Effector memory CD4-positive, alpha-beta T cell (primary cell): Measurements from ENCODE around the gene PCDH7.
A peak's percentile ranks its signal among the peaks of the same experiment; 100 is the strongest.

Experiments
- DNase-seq, 3 donors: peaks; one replicate each; pipeline ENCODE4 v3.0.0-alpha.2; 2020
- H3K27ac ChIP-seq: 2 replicates; pipeline ENCODE4 v1.7.0; 2013; ENCODE audit warnings: mild to moderate bottlenecking, low read length, moderate library complexity; ENCODE audit not compliant: insufficient read depth, poor library complexity, severe bottlenecking
- H3K27me3 ChIP-seq: replicated peaks from 2 replicates; pipeline ENCODE4 v1.7.0; 2013; ENCODE audit warnings: mild to moderate bottlenecking, low read length; ENCODE audit not compliant: insufficient read depth, control insufficient read depth, poor library complexity, severe bottlenecking
- H3K36me3 ChIP-seq: 2 replicates; pipeline ENCODE4 v1.7.0; 2013; ENCODE audit warnings: mild to moderate bottlenecking, low read length, moderate library complexity; ENCODE audit not compliant: control insufficient read depth, insufficient read depth
- H3K4me1 ChIP-seq: 2 replicates; pipeline ENCODE4 v1.7.0; 2013; ENCODE audit warnings: low read length, mild to moderate bottlenecking; ENCODE audit not compliant: control insufficient read depth, insufficient read depth, poor library complexity, severe bottlenecking
- H3K4me3 ChIP-seq: 2 replicates; pipeline ENCODE4 v1.7.0; 2013; ENCODE audit warnings: low read length, low read depth, mild to moderate bottlenecking; ENCODE audit not compliant: insufficient read depth, poor library complexity, severe bottlenecking
- H3K9me3 ChIP-seq: 2 replicates; pipeline ENCODE4 v1.7.0; 2013; ENCODE audit warnings: mild to moderate bottlenecking, low read length, moderate library complexity; ENCODE audit not compliant: control insufficient read depth

The PCDH7 gene

DNA sequence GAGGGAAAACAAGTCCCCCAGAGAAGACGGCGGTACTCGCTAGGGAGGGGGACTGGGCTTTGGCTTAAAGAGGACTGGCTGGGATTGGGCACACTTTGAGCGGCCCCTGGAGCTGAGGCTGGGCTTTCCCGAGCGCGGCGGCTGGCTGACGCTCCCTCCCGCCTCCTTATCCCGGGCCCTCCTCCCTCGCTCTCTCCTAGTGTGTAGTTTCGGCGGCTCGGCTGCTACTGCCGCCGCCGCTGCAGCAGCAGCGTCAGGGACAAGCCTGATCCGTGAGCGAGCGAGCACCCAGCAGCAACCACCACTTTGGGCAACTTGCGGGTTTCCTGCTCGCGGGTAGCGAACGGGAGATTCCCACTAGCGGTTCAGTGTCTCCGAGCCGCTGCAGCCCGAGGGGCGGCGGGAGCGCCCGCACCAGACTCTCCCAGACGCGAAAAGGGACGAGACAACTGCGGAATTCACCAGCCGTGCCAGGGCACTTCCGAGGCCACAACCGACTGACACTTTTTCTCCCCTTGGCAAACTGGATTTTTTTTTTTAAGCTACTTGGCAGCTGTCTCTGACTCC, 632 bp upstream of the PCDH7 start:
- Histone ChIP-seq H3K27me3 (peaks cover 16% of the 10 kb centered on the region), H3K9me3 (no peaks in the 10 kb centered on the region), H3K4me3 (no peak overlapping the region), H3K27ac (no peak overlapping the region), H3K4me1 (peaks cover 3% of the 10 kb centered on the region), H3K36me3 (no peaks in the 10 kb centered on the region)
- DNase-seq, result no peak

DNA sequence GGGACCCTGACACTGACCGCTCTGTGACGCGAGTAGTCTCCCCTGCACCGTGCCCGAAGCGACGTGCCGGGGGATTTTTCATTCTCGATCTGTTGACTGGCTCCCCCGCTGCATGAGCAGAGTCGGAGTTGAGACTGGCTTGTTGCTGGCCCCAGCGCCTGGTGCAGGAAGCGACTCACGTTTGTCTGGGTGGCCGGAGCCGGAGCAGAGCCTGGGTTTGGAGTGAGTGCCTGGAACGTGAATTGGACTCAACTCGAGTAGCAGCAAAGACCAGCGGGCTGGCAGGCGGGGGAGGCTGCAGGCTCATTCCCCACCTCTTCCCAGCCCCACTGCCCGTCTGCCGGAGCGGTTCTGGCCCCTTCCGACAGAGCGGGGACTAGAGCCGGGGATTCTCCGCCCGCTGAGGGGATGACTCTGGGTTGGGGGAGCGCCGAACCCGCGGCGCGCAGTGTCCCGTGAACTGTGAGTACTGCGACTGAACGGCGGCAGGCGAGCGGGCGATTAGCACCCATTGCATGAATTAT, 554 bp downstream of the PCDH7 start:
- no peak overlapping the region for H3K4me3 ChIP-seq
- peaks cover 16% of the 10 kb centered on the region for H3K27me3 ChIP-seq
- H3K36me3 ChIP-seq, result no peaks in the 10 kb centered on the region
- peaks cover 3% of the 10 kb centered on the region for H3K4me1 ChIP-seq
- no peak overlapping the region for H3K27ac ChIP-seq
- no peaks in the 10 kb centered on the region for H3K9me3 ChIP-seq
- no peak for DNase-seq

GRCh38 chr4:30721185-30722091, 1.3 kb downstream of the PCDH7 start:
- peaks cover 16% of the 10 kb centered on the region for H3K27me3 ChIP-seq

DNA sequence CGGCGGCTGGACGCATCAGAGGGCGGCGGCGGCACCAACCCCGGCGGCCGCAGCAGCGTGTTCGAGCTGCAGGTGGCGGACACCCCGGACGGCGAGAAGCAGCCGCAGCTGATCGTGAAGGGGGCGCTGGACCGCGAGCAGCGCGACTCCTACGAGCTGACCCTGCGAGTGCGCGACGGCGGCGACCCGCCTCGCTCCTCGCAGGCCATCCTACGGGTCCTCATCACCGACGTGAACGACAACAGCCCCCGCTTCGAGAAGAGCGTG, 1.9 kb downstream of the PCDH7 start:
- DNase-seq, result no peak
- peaks cover 16% of the 10 kb centered on the region for H3K27me3 ChIP-seq
- H3K27ac ChIP-seq, result no peak overlapping the region
- no peaks in the 10 kb centered on the region for H3K36me3 ChIP-seq
- peaks cover 3% of the 10 kb centered on the region for H3K4me1 ChIP-seq
- H3K4me3 ChIP-seq, result no peak overlapping the region
- H3K9me3 ChIP-seq, result no peaks in the 10 kb centered on the region

More at GRCh38 chr4:30721185-30722091, 1.3 kb downstream of the PCDH7 start:
- DNase-seq, result no peak
- Histone ChIP-seq H3K36me3 (no peaks in the 10 kb centered on the region), H3K4me1 (peaks cover 3% of the 10 kb centered on the region), H3K9me3 (no peaks in the 10 kb centered on the region), H3K4me3 (peak overlapping the region; percentile 37), H3K27ac (no peak overlapping the region)

- Histone ChIP-seq H3K36me3 (no peaks in the 10 kb centered on the region), H3K9me3 (no peaks in the 10 kb centered on the region), H3K4me3 (no peak overlapping the region), H3K27ac (no peak overlapping the region), H3K4me1 (peaks cover 3% of the 10 kb centered on the region), H3K27me3 (peaks cover 16% of the 10 kb centered on the region)
- DNase-seq, result no peak
Measured at GRCh38 chr4:30722359-30723200, 2.4 kb downstream of the PCDH7 start.

DNA sequence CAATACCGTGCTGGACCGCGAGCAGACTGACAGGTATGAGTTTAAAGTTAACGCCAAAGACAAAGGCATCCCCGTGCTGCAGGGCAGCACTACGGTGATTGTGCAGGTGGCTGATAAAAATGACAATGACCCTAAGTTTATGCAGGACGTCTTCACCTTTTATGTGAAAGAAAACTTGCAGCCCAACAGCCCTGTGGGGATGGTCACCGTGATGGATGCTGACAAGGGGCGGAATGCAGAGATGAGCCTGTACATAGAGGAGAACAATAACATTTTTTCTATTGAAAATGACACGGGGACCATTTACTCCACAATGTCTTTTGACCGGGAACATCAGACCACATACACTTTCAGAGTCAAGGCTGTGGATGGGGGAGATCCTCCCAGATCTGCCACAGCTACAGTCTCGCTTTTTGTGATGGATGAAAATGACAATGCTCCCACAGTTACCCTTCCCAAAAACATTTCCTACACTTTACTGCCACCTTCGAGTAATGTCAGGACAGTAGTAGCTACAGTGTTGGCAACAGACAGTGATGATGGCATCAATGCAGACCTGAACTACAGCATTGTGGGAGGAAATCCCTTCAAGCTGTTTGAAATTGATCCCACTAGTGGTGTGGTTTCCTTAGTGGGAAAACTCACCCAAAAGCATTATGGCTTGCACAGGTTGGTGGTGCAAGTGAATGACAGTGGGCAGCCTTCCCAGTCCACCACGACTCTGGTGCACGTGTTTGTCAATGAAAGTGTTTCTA, 3.2 kb downstream of the PCDH7 start:
- Histone ChIP-seq H3K9me3 (no peaks in the 10 kb centered on the region), H3K36me3 (no peaks in the 10 kb centered on the region), H3K27ac (no peak overlapping the region), H3K27me3 (peaks cover 9% of the 10 kb centered on the region), H3K4me1 (peaks cover 3% of the 10 kb centered on the region), H3K4me3 (no peak overlapping the region)
- DNase-seq, result no peak

DNA sequence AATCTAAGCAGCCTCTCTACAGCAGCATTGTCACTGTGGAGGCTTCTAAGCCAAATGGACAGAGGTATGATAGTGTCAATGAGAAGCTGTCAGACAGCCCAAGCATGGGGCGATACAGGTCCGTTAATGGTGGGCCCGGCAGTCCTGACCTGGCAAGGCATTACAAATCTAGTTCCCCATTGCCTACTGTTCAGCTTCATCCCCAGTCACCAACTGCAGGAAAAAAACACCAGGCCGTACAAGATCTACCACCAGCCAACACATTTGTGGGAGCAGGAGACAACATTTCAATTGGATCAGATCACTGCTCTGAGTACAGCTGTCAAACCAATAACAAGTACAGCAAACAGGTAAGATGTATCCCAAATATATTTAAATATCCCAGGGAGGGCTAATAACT, 4.1 kb downstream of the PCDH7 start:
- H3K36me3 ChIP-seq, result no peaks in the 10 kb centered on the region
- no peak for DNase-seq
- no peaks in the 10 kb centered on the region for H3K9me3 ChIP-seq
- H3K4me3 ChIP-seq, result no peak overlapping the region
- H3K27me3 ChIP-seq, result peaks cover under 1% of the 10 kb centered on the region
- H3K27ac ChIP-seq, result no peak overlapping the region
- peaks cover 2% of the 10 kb centered on the region for H3K4me1 ChIP-seq

DNA sequence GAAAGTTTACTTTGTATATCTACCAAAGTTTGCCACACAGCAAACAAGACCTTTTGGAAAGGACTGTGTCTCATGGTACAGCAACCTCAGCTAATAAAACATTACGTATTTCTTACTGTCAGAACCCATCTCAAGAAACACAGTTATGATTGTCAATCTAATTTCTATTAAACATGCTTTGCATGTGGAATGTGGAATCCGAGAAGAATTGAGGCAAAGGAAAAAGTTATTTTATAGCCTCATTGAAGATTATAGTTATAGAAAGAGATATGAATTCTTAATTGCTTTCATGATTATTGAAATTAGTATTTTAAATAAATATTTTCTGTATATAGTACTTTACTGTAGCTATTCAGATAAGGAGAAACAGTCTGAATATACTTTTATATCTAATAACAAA, 5.4 kb downstream of the PCDH7 start:
- no peak for DNase-seq
- H3K9me3 ChIP-seq, result no peaks in the 10 kb centered on the region
- H3K4me1 ChIP-seq, result no peaks in the 10 kb centered on the region
- H3K27ac ChIP-seq, result no peak overlapping the region
- no peaks in the 10 kb centered on the region for H3K36me3 ChIP-seq
- no peaks in the 10 kb centered on the region for H3K27me3 ChIP-seq
- H3K4me3 ChIP-seq, result no peak overlapping the region

- Histone ChIP-seq H3K27ac (no peak overlapping the region), H3K27me3 (no peaks in the 10 kb centered on the region), H3K4me3 (no peak overlapping the region), H3K36me3 (no peaks in the 10 kb centered on the region), H3K4me1 (no peaks in the 10 kb centered on the region), H3K9me3 (no peaks in the 10 kb centered on the region)
- no peak for DNase-seq
Measured at GRCh38 chr4:30726090-30726675, 6.0 kb downstream of the PCDH7 start.
